ENCODE data around the gene ROBO3. TPM values are rescaled to one million over a fixed set of nuclear protein-coding genes. Genes with fewer than 3 reads are reported as not detected.

Gene ROBO3
- total RNA-seq, 1 experiment from 2014 or later: 21.3 TPM

- no peak for TF ChIP-seq PRDM15 (CRISPR knock-in tag; IDR thresholded peaks at IDR 0.05)
- TF ChIP-seq MXD4 (CRISPR knock-in tag; IDR thresholded peaks at IDR 0.05; ENCODE audit: borderline replicate concordance): no peak
- no peak for TF ChIP-seq SMAD3 (CRISPR knock-in tag; IDR thresholded peaks at IDR 0.05; ENCODE audit: borderline replicate concordance)
- TF ChIP-seq SMAD4 (CRISPR knock-in tag; IDR thresholded peaks at IDR 0.05): no peak
- TF ChIP-seq ZNF416 (CRISPR knock-in tag; IDR thresholded peaks at IDR 0.05): no peak
- TF ChIP-seq ZNF512 (CRISPR knock-in tag; IDR thresholded peaks at IDR 0.05; ENCODE audit: borderline replicate concordance): no peak
Measured at GRCh38 chr11:124884340-124884739, 19.1 kb downstream of the ROBO3 start (continued).

GRCh38 chr11:124884869-124885479, 19.7 kb downstream of the ROBO3 start:
- peaks cover 40% of the 10 kb centered on the region for H3K27me3 Mint-ChIP-seq (ENCODE audit: low read depth)
- no peaks in the 10 kb centered on the region for H3K36me3 Mint-ChIP-seq
- TF ChIP-seq PRRX2 (CRISPR knock-in tag; IDR thresholded peaks at IDR 0.05): no peak
- no peak for TF ChIP-seq ZNF396 (CRISPR knock-in tag; IDR thresholded peaks at IDR 0.05; ENCODE audit: borderline replicate concordance)
- no peak for TF ChIP-seq JUN (CRISPR knock-in tag; IDR thresholded peaks at IDR 0.05)
- TF ChIP-seq CBFB (CRISPR knock-in tag; IDR thresholded peaks at IDR 0.05; ENCODE audit: low read depth): no peak
- no peak for ATAC-seq
- H3K27ac Mint-ChIP-seq: no peak overlapping the region
- H3K9me3 Mint-ChIP-seq: no peaks in the 10 kb centered on the region
- ChIA-PET POLR2A (no interaction called here), CTCF (interaction anchor here (1.6 to 1.8 kb wide), 2 partner anchors 9 to 18 kb away, joined by 4 to 5 read pairs; no protein-coding TSS in a partner anchor)
- peaks cover 12% of the 10 kb centered on the region; the same call in 1 of the 2 replicates for H3K4me1 Mint-ChIP-seq
- no peak for DNase-seq (ENCODE audit: low spot score)
- H3K4me3 Mint-ChIP-seq: no peak overlapping the region

- H3K4me3 Mint-ChIP-seq: no peak overlapping the region
- DNase-seq (ENCODE audit: low spot score): no peak
- H3K36me3 Mint-ChIP-seq: no peaks in the 10 kb centered on the region
- CTCF ChIA-PET: interaction anchor here (0.8 to 3.4 kb wide), 3 partner anchors 10 to 20 kb away, joined by 4 to 20 read pairs (median 5); no protein-coding TSS in a partner anchor
- H3K27ac Mint-ChIP-seq: no peak overlapping the region
- H3K9me3 Mint-ChIP-seq: no peaks in the 10 kb centered on the region
- peaks cover 40% of the 10 kb centered on the region for H3K27me3 Mint-ChIP-seq (ENCODE audit: low read depth)
- no peak for ATAC-seq
- peaks cover 12% of the 10 kb centered on the region; the same call in 1 of the 2 replicates for H3K4me1 Mint-ChIP-seq
- POLR2A ChIA-PET: no interaction called here
- TF ChIP-seq FOXJ3 (CRISPR knock-in tag; IDR thresholded peaks at IDR 0.05; ENCODE audit: borderline replicate concordance) (no peak), ZNF423 (CRISPR knock-in tag; IDR thresholded peaks at IDR 0.05) (no peak), ZBTB43 (CRISPR knock-in tag; IDR thresholded peaks at IDR 0.05) (no peak), ETV6 (CRISPR knock-in tag; IDR thresholded peaks at IDR 0.05) (no peak), KAT7 (CRISPR knock-in tag; IDR thresholded peaks at IDR 0.05; ENCODE audit: borderline replicate concordance) (no peak), MLX (CRISPR knock-in tag; IDR thresholded peaks at IDR 0.05) (no peak), TEAD1 (CRISPR knock-in tag; IDR thresholded peaks at IDR 0.05) (no peak), ZNF396 (CRISPR knock-in tag; IDR thresholded peaks at IDR 0.05; ENCODE audit: borderline replicate concordance) (no peak), GTF2I (CRISPR knock-in tag; conservative IDR thresholded peaks at IDR 0.05) (no peak), ZNF317 (CRISPR knock-in tag; IDR thresholded peaks at IDR 0.05; ENCODE audit: borderline replicate concordance, low read depth) (no peak), RORB (CRISPR knock-in tag; IDR thresholded peaks at IDR 0.05) (no peak), ATF2 (CRISPR knock-in tag; IDR thresholded peaks at IDR 0.05; ENCODE audit: borderline replicate concordance, low read depth) (no peak)
Measured at GRCh38 chr11:124886476-124886875, 21.2 kb downstream of the ROBO3 start.

Measured in WTC11 (cell line).